HL-60 (cell line): ENCODE results near the gene MTFR2.

Experiments used
- DNase-seq, 2 experiments: peaks; one replicate each; pipeline ENCODE4 v3.0.0-alpha.2; 2010 to 2020; ENCODE audit warnings: low read depth in 1 of 2, low spot score in 1 of 2
- H3K27ac ChIP-seq: fragments of 250-450 bp; sonication (Bioruptor Pico); replicated peaks from 2 replicates; pipeline ENCODE4 v1.5.1; 2020; ENCODE audit warnings: mild to moderate bottlenecking, moderate library complexity
- H3K27me3 ChIP-seq: fragments of 250-450 bp; sonication (Bioruptor Pico); 2 replicates; pipeline ENCODE4 v1.5.1; 2021; ENCODE audit warnings: mild to moderate bottlenecking, moderate library complexity; ENCODE audit not compliant: insufficient read depth, poor library complexity, severe bottlenecking
- H3K4me3 ChIP-seq: replicated peaks from 2 replicates; pipeline ENCODE4 v1.5.1; 2011; ENCODE audit warnings: mild to moderate bottlenecking, control low read depth, low read length; ENCODE audit not compliant: insufficient read depth
- CTCF ChIP-seq: IDR thresholded peaks from one replicate; pipeline ENCODE4 v1.5.1; 2011; ENCODE audit warnings: low read length, control low read depth, inconsistent platforms; ENCODE audit not compliant: insufficient read depth
- GABPA ChIP-seq: IDR thresholded peaks from 2 replicates; pipeline ENCODE4 v1.6.1; 2012; ENCODE audit warnings: low read depth
- POLR2AphosphoS5 ChIP-seq: IDR thresholded peaks from 2 replicates; pipeline ENCODE4 v1.6.1; 2012; ENCODE audit warnings: low read depth
- SPI1 ChIP-seq: IDR thresholded peaks from 2 replicates; pipeline ENCODE4 v1.6.1; 2012; ENCODE audit warnings: low read depth, mild to moderate bottlenecking, borderline replicate concordance
- TF ChIP-seq, protein P1 (sequence below): IDR thresholded peaks from 2 replicates; pipeline ENCODE4 v1.6.1; 2012; ENCODE audit warnings: low read depth; ENCODE audit not compliant: insufficient replicate concordance

Gene MTFR2

DNA sequence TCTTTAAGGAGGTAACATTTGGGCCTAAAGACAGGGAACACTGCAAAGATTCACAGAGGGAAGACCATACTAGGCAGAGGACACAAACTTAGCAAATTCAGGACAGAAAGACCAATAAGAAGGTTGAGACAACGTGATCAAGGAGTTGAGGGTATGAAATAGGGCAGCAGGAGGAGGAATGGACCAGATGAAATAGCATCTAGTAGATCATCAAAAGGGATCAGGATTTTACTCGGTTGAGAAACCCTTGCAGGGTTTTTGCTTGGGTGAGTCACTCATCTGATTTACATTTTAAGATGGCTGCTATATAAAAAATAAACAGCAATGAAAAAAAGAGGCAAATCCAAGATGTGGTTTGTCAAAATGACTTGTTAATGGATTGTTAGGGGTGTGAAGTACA is 34.8 kb upstream of the MTFR2 start:
- Histone ChIP-seq H3K27ac (no peak overlapping the region), H3K27me3 (no peaks in the 10 kb centered on the region)

GRCh38 chr6:136282906-136283305 is 32.8 kb upstream of the MTFR2 start:
- DNase-seq: no peak
- Histone ChIP-seq H3K4me3 (no peak overlapping the region), H3K27ac (no peak overlapping the region), H3K27me3 (no peaks in the 10 kb centered on the region)
- TF ChIP-seq POLR2AphosphoS5: no peak
- TF ChIP-seq, protein P1, sequence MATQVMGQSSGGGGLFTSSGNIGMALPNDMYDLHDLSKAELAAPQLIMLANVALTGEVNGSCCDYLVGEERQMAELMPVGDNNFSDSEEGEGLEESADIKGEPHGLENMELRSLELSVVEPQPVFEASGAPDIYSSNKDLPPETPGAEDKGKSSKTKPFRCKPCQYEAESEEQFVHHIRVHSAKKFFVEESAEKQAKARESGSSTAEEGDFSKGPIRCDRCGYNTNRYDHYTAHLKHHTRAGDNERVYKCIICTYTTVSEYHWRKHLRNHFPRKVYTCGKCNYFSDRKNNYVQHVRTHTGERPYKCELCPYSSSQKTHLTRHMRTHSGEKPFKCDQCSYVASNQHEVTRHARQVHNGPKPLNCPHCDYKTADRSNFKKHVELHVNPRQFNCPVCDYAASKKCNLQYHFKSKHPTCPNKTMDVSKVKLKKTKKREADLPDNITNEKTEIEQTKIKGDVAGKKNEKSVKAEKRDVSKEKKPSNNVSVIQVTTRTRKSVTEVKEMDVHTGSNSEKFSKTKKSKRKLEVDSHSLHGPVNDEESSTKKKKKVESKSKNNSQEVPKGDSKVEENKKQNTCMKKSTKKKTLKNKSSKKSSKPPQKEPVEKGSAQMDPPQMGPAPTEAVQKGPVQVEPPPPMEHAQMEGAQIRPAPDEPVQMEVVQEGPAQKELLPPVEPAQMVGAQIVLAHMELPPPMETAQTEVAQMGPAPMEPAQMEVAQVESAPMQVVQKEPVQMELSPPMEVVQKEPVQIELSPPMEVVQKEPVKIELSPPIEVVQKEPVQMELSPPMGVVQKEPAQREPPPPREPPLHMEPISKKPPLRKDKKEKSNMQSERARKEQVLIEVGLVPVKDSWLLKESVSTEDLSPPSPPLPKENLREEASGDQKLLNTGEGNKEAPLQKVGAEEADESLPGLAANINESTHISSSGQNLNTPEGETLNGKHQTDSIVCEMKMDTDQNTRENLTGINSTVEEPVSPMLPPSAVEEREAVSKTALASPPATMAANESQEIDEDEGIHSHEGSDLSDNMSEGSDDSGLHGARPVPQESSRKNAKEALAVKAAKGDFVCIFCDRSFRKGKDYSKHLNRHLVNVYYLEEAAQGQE: no peak

More for the DNA sequence above, 34.8 kb upstream of the MTFR2 start:
- no peak for DNase-seq
- TF ChIP-seq POLR2AphosphoS5 (no peak), CTCF (no peak), GABPA (no peak), SPI1 (no peak)
- TF ChIP-seq, protein P1: no peak
- peak overlapping the region; percentile 7 for H3K4me3 ChIP-seq

- DNase-seq: no peak
- H3K27me3 ChIP-seq: no peaks in the 10 kb centered on the region
- no peak overlapping the region for H3K4me3 ChIP-seq
- no peak overlapping the region for H3K27ac ChIP-seq
- no peak for TF ChIP-seq GABPA
- TF ChIP-seq POLR2AphosphoS5: no peak
- no peak for TF ChIP-seq CTCF
- no peak for TF ChIP-seq SPI1
- TF ChIP-seq, protein P1: no peak
These were observed 30.0 kb upstream of the MTFR2 start for GRCh38 chr6:136280032-136280609.

DNA sequence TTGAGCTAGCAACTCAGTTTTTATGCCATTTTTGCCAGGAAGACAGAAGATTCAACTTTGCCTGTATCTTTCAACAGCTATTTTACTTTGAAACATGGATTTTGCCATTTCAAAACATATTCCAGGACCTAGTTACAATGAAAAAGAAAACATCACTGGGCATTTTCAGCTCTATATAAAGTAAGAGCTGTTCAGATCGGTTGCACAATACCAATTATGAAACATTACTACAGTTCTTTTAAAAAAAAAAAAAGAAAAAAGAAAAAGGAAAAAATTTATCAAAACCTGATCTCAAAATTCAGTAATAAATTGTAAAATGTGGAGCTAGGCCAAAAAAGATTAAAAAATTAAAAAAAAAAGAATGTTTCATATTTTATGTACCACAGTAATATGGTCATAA is 24.0 kb upstream of the MTFR2 start:
- Histone ChIP-seq H3K27me3 (no peaks in the 10 kb centered on the region), H3K4me3 (no peak overlapping the region), H3K27ac (no peak overlapping the region)
- TF ChIP-seq CTCF (no peak), POLR2AphosphoS5 (no peak), SPI1 (no peak), GABPA (no peak)
- TF ChIP-seq, protein P1: no peak
- no peak for DNase-seq
